Fibroblast of pulmonary artery (primary cell): Measurements from ENCODE around the gene ASTN2.

Experiments
- DNase-seq: peaks from one replicate; pipeline ENCODE4 v3.0.0-alpha.2; 2010; ENCODE audit warnings: low read depth
- H3K4me3 ChIP-seq: replicated peaks from 2 replicates; pipeline ENCODE4 v1.5.1; 2011; ENCODE audit warnings: low read depth, mild to moderate bottlenecking, control low read depth, low read length, moderate library complexity
- TF ChIP-seq, protein P1 (sequence below): IDR thresholded peaks from 2 replicates; pipeline ENCODE4 v1.5.1; 2011; ENCODE audit warnings: mild to moderate bottlenecking, control low read depth, low read length, inconsistent platforms; ENCODE audit errors: missing control alignments

The ASTN2 gene

DNA sequence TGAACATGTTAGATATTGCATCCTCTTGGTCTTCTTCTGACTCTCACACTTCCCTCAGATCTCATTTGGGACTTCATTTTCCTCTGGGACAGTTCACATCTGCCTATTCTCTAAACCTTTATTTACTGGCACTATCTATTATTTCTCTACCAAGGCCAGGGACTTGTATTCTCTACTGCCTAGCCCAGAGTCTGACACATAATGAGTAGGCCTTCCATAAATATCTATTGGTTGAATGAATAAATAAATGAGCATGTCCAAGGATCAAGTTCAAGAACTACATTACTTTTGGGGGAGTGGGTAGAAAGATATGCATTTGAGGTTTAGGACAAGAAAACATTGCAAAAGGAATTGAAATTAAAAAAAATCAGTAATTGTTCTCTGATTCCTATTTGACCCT is 477.5 kb downstream of the ASTN2 start:
- no peak for DNase-seq
- H3K4me3 ChIP-seq, result no peak overlapping the region
- TF ChIP-seq, protein P1, sequence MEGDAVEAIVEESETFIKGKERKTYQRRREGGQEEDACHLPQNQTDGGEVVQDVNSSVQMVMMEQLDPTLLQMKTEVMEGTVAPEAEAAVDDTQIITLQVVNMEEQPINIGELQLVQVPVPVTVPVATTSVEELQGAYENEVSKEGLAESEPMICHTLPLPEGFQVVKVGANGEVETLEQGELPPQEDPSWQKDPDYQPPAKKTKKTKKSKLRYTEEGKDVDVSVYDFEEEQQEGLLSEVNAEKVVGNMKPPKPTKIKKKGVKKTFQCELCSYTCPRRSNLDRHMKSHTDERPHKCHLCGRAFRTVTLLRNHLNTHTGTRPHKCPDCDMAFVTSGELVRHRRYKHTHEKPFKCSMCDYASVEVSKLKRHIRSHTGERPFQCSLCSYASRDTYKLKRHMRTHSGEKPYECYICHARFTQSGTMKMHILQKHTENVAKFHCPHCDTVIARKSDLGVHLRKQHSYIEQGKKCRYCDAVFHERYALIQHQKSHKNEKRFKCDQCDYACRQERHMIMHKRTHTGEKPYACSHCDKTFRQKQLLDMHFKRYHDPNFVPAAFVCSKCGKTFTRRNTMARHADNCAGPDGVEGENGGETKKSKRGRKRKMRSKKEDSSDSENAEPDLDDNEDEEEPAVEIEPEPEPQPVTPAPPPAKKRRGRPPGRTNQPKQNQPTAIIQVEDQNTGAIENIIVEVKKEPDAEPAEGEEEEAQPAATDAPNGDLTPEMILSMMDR, result no peak

DNA sequence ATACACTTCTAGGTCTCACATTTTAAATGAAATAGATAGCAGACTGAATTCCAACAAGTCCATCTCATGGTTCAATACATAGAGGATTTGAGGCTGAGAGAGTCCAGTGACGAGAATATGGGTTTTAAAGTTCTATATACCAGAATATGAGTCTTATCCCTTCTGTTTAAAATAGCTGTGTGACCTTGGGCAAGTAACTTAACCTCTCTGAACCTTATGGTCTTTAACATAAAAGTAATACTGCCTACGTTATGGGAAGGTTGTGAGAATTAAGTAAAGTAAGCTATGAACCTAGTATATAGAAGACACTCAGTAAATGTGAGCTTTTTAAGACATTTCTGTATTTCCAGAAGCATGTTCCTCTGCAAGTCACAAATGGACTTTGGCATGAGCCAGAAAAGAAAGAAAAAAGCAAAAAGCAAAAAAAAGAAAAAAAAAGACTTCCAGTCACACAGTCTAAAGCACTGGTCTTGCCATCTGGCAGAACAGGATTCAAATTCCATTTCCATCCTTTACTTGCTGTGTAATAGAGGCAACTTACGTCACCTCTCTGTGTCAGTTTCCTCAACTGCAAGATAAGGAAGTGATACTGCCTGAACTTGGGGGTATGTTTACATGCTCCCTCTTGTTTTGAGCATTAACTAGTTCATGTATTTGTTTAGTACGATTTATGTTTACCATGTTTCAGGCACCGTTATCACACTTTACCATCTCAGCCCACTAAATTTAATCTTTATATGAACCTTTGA is 479.5 kb downstream of the ASTN2 start:
- H3K4me3 ChIP-seq, result no peak overlapping the region
- TF ChIP-seq, protein P1, result no peak
- no peak for DNase-seq

DNA sequence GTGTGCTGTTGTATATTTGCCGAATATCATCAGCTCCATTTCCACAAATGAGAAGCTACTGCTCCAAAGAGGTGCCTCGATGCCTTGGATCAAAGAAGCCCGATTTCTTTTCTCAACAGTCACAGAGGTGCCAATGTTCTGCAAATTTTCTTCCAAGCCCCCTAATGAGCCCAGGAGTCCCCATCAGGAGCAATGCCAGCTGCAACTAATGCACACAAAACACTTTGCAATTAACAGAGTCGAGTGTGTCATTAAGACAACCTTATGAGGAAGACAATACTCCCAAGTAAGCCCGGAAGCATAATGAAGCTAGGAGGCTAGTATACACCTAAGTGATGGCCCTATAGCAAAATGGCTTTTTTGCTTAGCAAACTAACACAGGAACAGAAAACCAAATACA is 480.7 kb downstream of the ASTN2 start:
- DNase-seq, result no peak
- H3K4me3 ChIP-seq, result no peak overlapping the region
- TF ChIP-seq, protein P1, result no peak

DNA sequence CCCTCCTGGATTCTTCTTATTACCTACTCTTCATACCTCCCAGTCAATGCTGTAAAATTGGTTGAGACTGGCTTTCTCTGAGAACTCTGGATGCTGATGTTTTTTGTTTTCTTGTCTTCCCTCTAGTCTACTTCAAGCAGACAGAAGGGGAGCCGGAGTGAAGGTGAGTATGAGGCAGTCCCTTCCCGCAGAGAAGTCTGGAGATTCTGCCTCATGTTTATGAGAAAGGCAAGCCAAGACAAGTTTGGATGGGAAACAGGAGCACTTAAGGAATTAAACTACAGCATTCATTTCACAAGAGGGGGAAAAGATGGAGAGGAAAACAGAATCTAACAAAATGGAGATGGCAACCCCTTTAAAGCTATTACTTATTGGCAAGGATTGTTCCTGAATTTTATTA is 481.6 kb downstream of the ASTN2 start:
- TF ChIP-seq, protein P1, result no peak
- H3K4me3 ChIP-seq, result no peak overlapping the region
- DNase-seq, result no peak

DNA sequence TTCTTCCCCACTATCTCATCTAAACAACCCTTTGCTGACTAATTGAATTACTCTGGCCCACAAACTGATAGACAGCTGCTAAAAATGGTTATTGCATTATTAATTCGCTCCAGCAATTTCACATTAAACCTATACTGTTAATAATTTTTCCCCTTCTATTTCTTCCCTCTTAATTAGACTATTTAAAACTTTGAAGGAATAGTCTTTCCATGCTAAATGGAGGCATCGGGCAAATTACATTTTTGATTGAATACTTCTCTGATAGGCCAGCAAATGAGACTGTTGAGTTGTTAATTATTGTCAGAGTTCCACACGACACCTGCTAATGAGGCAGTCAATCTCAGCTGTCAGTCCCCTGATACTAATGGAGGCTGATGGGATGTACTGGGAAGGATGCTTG is 485.2 kb downstream of the ASTN2 start:
- no peak overlapping the region for H3K4me3 ChIP-seq
- DNase-seq, result no peak
- TF ChIP-seq, protein P1, result no peak

DNA sequence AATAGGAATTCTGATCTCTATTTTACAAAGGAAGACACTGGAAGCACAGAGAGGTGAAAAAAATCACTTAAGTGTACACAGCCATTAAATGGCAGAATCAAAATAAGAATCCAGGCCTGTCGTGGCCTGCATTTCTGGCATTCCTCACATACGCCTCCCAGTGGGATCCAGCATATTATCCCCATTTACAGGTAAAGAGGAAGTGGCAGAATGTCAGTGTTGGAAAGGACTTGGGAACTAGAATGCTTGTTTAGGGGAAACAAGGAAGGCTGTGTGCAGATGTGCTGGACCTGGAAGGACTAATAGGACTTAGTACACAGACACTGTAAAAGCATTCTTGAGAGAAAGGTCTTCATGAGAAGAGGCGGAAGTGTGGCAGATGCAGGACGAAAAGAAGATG is 486.0 kb downstream of the ASTN2 start:
- TF ChIP-seq, protein P1, result no peak
- no peak for DNase-seq
- no peak overlapping the region for H3K4me3 ChIP-seq

DNA sequence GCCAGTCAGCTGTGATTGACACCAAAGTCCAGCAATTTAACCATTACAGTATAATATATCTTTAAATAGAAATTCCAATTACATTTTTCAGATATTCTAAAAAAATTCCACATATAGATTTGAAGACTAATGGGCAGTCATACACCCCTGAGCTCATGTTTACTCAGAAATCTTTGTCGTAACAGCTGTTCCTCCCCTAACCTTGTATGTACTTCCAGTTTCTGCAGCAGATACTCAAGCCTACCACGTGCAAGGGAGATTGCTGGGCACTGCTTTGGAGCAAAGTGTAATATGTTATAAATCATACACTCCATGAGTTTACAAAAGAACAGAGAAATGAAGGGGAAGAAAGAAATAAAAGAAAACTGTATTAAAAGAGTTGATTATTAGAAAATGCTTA is 486.6 kb downstream of the ASTN2 start:
- H3K4me3 ChIP-seq, result no peak overlapping the region
- TF ChIP-seq, protein P1, result no peak
- no peak for DNase-seq
